Activated gamma-delta T cell treated with Interleukin-2 at 50 U/mL for 16 hours (primary cell): Measurements from ENCODE around the gene PPP2R5E.
A peak's percentile ranks its signal among the peaks of the same experiment; 100 is the strongest.

Experiments used
- DNase-seq: peaks from one replicate; pipeline ENCODE4 v3.0.0-alpha.2; 2020

The PPP2R5E gene

DNA sequence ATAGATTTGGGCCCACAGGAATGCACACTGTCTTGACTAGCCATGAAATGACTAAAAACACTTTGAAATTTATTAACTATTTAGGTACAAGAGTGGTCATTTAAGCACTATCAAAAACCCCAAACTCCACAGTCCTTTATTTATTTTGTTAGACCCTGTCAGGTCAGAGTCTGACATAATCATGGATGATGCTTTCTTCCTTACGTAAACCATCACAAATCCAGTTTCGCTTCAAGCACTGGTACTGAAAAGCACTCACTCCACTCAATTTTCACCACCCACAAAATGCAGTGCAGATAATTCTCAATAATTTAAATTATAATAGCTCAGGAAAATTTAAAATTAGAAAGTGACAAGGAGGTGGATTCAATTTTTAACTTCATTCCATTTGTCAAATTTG, 25.8 kb downstream of the PPP2R5E start:
- DNase-seq = no peak

DNA sequence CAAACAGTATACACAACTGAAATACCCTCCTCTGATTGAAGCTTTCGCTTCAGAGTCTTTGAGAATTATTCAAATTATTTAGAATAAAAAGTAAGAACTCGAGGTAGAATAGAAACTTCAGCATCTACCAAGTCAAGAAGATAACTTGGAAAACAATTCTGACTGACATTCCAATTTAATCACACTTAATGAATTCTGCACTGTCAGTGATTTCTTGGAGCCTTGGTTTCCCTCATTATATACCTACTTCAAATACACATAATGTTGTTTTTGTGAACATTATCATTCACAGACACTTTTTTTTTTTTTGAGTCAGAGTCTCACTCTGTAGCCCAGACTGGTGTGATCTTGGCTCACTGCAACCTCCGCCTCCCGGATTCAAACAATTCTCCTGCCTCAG, 27.9 kb downstream of the PPP2R5E start:
- no peak for DNase-seq

DNA sequence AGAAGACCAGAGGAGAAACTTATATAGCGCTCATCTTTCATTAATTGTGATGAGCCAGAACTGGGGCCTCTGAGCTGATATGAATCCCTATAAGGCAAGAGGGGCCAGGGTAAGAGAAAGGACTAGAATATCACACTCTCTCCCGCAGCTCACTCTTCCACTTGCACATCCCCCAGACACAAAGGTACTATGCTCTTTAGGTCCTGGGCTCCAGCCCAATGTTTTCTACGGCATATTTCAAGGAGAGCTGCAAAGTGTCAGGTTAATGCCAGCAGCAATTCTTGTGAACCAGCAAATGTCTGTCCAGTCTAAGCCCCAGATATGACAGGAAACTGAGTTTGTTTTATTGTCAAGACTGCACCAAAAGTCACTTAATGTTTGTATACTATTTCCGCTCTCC, 29.4 kb downstream of the PPP2R5E start:
- DNase-seq = no peak

DNA sequence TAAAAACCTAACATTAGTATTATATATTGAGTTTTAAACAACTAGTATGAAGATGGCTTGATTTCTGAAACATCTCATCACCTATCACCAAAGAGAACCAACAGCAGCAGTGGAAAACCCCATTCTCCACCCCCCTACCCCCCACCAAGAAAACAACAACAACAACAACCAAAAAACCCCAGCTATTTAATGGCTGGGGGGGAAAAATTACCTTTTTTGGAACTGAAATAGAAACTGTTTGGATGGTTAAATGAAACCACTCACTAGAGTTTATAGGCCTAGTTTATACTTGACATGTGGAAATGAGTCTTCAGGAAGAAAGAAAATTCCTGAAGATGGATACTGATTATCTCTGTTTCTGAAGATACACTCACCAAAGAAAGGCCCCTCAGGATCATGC, 30.3 kb downstream of the PPP2R5E start:
- no peak for DNase-seq

DNA sequence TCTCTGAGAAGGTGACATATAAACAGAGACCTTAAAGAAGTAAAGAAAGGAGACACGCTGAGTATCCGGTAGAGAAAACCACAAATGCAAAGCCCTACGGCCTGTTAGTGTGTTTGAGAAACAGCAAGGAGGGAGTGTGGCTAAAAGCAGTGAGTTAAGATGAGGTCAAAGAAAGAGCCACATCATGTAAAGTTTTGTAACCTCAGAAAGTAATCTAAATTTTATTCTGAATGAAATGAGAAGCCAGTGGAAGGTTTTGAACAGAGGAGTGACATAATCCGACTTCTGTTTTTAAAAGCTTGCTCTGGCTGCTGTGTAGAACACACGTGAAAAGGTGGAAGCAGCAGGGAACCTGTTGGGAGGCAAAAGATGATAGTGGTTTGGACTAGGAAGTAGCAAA, 32.6 kb downstream of the PPP2R5E start:
- DNase-seq = no peak

DNA sequence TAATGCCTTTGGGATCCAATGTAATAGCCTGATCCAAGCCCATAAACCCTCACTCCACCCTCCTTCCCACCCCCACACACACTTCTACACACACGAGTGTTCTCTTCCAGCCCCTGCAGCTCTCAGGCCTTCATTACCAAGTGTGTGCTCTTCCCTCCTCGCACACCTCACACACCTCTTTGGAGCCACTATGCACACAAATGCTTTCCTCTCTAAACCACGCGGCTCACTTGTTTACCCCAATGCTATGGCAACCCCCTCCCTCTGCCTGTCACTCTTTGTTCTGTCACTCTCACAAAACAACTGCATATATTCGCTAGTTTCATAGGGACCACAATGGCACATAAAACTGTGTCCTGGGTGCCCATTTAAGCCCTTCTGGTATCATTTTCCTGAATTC, 35.1 kb downstream of the PPP2R5E start:
- DNase-seq = peak; percentile 18

DNA sequence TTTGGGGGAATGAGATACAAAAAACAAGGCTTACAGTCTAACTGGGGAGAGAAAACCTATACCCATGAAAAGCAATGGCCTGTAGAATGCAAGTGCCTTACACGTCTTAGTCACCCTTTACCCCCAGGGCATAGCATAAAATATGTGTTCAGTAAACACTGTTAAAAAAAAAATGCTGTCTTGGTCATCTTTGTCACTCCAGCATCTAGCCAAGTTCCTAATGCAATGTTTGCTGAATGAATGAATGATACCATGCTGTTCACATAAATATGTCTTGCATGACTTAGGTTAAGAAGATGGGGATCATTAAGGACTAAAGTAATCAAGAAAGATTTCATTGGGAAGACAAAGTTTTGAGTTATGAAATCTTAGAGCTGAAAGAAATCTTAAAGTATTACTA, 38.5 kb downstream of the PPP2R5E start:
- no peak for DNase-seq

DNA sequence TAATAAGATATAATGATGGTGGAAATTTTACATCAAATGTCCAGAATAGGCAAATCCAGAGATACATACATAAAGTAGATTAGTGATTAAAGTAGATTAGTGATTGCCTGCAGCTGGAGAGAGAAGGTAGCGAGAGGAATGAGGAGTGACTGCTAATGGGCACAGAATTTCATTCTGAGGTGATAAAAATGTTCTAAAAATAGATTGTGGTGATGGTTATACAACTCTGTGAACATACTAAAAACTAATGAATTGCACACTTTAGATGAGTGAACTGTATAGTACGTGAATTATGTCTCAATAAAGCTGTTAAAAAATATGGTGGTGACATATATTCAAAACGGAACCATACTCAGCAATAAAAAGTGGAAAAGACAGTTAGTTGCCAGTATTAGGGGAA, 41.7 kb downstream of the PPP2R5E start:
- no peak for DNase-seq

DNA sequence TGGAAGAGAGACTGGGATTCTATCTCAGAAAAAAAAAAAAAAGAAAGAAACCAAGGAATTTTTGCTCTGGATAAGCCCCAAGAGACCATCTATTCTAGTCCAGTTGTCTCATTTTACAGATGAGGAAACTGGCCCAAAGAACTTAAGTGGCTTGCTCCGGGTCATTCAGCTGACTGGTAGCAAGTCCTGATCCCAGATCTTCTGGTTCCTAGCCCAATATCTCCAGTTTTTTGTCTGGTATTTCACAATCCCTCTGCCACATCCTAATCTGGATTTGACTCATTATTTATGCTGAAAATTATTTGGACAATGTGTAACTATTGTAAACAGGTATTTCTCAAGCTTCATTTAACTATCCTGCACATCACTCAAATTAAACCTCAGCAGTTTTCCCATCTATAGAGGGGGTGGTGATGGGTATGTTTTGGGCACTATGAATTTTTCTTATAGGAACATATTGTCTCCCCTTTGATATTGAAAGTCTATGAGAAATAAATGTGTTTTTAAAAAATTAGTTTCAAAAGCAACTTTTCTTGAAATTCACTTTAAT, 43.4 kb downstream of the PPP2R5E start:
- no peak for DNase-seq

DNA sequence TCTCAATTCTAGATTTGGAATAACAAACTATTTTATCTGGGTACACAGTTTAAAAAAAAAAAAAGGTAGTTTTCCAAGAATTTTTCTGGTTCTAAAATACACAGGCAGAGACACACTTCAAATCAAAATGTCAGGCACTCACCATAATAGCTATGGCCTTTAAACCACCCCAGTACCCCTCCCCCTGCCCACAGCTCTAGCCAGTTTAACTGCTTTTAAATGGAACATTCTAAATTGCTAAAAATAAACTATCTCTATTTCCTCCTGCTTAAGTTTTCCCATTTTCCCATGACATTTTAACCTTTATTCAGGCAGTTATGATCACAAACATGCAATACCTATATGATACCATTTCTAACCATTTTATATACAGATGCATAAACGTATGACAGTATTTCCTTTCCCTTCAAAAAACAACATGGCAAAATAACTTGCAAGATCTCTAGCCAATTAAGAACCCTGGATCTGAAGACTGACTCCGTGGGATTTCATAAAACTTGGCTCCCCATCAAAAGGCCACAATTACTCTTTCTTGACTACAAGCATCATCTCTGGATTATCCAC, 46.3 kb downstream of the PPP2R5E start:
- no peak for DNase-seq

DNA sequence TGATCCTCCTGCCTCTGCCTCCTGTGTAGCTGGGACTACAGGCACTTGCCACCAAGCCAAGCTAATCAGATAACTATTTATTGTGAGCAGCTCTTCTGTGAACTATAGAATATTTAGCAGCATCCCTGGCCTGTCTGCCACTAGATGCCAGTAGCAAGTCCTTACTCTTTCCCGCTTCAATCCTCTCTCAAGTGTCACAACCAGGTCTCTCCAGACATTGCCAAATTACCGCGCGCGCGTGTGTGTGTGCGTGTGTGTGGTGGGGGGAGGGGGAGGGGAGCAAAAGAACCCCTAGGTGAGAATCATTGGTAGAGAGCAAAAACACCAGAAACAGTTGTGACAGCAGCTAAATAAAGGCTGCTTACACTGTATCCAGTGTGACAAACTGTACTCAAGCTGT, 49.9 kb downstream of the PPP2R5E start:
- no peak for DNase-seq

DNA sequence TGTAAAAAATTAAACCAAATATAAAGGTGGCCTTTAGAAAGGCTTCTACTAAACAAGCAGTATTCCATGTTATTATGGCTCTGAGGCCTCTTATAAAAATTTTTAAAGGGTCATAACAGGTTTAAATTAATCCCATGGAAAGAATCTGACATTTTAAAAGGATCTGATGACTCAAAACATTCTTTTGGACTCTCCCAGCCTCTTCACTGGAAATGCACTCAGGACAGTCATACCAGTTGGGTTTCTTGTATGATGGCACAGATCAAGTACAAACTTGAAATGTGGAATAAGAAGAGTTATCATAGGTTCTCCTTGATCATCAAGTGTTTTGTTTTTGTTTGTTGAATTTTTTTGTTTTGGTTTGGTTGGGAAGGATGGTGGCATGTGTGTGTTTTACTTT, 50.8 kb downstream of the PPP2R5E start:
- DNase-seq = no peak

DNA sequence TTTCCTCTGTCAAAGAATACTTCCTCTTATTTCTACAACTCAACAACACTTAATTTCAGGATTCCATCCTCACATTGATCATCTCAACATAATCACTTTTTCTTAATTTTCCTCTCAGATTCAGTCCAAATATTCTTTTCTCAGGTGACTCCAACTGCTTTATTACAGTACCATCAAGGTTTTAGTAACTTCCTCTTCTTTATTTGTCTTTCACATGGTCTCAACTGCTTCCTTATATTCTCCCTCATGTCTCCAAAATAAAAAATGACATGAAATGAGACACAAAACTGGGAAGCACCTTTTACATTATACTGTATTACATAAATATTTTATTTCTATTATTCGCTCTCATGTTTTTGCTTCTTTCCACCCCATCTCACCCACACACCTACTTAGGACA, 55.5 kb downstream of the PPP2R5E start:
- DNase-seq = no peak

DNA sequence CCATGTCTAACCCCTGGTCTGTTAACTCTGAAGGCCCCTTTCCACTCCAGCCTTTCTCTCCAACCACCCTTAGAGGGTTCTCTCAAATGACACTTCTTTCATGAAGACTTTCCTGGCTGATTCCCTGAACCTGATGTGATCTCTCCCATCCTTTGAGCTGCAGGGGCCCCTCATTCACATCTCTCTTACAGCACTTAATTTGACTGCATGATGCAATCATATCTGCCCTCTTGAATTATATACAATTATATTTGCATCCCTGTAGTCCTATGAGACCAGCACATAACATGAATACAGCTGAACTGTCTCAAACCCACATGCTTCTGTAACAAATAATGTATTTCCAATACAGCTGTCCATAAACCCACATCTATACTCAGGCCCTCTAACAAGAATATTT, 56.4 kb downstream of the PPP2R5E start:
- no peak for DNase-seq

DNA sequence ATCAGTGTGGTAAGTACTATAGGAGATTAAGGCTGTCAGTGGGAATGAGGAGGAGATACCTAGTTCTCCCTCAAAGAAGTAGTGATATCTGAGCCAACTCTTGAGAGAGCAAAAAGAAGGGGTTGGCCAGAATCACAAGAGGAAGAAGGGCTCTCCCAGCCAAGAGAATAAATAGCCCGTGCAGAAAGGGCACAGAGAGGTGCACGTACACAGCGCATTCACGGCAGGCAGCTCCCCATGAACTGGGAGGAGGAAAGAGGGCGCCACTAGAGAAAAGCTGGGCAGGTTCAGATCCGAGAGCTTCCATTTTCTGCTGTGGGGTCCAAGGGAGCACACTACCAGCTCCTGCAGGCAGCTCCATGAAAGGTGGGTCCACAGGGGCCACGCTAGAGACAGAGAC, 59.9 kb downstream of the PPP2R5E start:
- DNase-seq = no peak

DNA sequence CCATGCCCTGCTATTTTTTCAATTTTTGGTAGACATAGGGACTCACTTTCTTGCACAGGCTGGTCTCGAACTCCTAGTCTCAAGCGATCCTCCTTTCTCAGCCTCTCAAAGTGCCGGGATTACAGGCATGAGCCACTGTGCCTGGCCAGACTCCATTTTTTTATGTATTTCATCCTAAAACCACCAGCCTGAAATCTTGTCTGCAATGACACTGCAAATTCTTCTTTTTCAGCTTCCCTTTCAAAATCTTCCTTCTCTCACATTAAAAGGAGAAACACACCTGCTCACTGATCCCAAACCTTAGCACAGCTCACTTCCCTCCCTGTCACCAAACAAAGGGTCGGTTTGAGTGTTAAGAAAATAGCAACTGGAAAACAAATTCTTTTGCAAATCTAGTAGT, 62.6 kb downstream of the PPP2R5E start:
- DNase-seq = no peak

DNA sequence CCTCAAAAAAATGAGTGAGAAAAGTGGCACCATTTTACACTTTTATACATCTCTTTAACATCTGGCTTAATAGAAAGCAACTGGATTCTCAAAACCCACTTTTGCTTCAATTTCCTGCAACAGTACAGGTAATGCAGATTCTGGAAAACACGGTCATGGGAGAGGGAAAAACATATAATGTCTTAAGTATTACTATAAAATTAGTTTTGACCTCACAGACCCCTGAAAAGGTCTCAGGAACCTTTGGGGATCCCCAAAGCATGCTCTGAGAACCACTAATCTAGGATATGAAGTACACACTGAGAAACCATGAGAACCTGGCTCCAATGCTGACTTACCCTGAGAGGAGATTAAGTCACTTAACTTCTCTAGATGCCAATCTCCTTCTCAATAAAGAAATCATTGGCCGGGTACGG, 64.7 kb downstream of the PPP2R5E start:
- no peak for DNase-seq

DNA sequence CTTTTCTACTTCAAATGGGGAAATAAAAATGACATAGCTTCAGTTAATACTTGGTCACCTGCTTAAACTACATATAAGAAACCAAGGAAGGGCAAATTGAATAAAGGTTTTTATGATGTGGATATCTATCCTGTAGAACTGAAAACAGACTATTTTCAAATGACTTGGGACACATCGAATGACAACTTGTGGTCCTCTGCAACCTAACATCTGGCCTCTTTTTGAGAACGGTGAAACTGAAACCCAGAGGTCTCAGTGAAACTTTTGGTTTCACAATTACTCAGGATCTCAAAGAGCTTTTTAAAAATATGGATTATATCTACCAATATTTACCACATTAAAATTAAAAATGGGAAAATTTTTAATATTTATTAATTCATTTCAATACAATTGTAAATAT, 65.2 kb downstream of the PPP2R5E start:
- no peak for DNase-seq

DNA sequence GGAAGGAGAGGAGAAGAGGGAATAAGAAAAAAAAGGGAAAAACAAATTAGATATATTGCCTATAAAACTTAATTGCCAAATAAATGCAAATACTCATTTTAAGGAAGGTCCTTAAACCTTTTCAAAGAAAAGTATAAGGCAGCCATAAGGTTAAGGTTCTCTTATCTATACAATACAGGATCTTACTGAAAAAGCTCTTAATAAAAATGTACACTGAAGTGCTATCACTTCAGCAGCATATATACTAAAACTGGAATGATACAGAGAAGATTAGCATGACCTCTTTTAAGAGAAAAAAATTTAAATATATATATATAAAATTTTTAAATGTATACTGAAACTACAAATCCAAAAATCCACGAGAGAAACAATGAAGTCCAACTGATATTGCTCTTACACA, 65.6 kb downstream of the PPP2R5E start:
- no peak for DNase-seq

DNA sequence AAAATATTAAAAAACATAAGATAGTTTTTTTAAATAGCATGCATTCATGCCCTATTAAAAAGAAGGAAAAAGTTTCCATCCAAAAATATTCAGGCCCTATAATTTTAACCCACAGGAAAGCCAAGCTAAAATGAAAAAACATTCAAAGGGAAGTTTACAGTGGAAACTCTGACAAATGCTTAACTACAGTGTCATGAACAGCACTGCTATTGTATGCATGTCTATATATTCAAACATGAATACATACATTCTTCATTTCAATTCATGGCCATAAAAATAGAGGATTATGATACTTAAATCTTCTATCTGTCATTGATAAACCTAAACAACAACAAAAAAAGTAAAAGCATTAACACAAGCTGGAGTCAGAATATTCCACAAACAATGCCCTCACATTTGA, 67.4 kb downstream of the PPP2R5E start:
- DNase-seq = no peak

DNA sequence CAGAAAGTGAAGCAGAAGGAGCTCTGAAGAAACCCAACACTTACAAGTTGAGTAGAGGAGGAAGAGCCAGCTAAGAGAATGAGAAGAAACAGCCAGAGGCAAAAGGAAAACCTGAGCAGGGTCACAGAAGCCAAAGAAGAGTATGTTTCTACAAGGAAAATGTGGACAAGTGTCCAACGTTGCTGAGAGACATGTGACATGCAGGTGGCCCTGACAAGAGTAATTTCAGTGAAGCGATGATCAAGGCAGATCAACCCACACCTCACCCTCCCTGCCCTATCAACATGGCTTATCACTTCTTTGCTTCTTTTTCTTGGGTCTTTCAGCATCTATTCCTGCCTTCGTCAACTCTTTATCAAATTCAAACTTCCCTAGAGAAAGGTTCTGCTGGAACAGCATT, 68.3 kb downstream of the PPP2R5E start:
- DNase-seq = no peak

DNA sequence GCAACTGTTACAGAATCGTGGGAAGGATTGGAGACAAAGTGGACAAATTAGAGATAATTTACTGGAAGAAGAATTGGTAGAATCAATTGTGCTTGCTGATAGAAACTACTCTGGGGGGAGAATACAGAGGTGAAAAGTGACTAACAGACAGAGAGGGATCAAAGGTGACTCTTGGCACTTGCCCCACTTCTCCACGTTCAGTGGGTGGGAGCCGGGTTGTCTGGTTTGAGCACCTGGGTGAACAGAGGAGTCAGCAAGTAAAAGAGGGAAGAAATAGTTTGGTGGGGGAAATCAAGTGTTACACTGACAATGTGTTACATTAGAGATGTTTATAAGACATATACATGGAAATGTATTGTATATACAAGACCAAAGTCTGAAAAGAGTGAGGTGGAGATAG, 69.1 kb downstream of the PPP2R5E start:
- no peak for DNase-seq

DNA sequence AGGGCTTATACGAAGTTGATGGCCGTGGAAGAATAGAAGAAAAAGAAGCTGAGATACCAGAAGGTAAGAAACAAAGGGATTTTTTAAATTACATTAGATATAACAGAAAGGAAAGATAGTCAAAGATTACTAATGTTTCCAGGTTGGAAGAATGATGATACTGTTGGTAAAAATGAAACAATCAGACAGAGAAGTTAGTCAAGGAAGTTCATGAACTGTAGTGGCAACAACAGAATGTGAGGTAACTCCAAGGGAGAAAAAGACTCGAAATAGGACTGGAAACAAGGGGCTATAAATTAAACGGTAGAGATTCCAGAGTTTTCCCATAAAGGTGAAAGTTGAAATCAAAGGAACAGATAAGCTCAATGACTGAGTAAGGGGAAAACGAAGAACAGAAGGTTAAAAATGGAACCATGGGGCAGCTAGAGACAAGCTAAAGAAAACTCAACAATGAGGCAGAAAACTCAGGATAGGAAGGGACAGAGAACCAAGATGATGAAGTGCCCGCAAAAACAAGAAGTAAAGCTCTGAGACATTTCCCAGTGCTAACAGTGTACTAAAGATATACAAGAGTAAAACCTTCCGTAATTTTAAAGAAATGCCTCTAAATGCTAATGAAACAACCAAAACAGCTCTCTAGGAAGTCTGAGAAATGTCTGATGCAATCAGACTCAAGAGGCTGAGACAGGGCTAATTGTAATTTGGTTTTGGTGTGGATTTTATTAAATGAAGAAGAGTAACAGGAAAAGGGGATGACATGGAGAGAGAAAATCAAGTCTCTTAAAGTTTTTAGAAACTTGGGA, 70.0 kb downstream of the PPP2R5E start:
- no peak for DNase-seq

DNA sequence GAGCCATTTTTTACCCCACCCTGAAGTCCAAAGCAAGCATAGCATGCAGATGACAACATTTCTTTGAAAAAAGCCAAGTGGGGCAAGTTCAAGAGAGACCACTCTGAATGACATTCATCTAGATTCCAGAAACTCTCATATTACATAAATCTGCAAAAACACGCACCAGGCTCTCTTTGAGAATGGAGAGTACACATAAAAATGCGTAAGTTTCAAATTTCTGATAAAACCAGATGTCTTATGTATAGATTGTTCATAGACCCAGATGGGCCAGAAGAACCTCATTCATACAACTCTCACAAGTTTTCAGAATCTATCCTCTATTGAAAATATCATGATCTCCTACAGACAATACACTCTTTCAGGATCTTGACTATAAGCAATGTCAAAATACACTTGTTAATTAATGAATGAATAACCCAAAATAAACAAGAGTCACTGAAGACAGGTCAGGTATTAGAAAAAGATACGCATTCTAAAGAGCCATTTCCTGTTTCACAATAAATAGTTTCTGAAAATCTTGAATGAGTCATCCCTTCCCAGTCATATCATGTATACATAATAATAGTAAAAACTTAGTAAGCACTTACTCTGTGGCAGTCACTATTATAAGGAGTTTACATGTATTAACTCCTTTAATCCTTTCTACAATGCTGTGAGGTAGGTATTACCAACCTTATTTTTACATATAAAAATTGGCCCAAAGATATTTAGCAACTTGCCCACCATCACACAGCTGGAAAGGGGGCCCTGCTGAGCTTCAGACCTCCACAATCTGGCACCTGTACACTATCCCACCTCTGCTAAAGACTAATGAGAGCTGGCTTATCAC, 72.0 kb downstream of the PPP2R5E start:
- no peak for DNase-seq
